Activated CD4-positive, alpha-beta memory T cell treated with anti-CD3 and anti-CD28 coated beads, Interleukin-2, amount 10 ng/mL, durations not matched to agents 7 days and 5 days (primary cell): Measurements from ENCODE around the gene RNF44. TPM values are rescaled to one million over a fixed set of nuclear protein-coding genes. Genes with fewer than 3 reads are reported as not detected.

Source experiments
- CTCF ChIA-PET: fragments of 350-600 bp; sonication (Branson Sonifier 250); formaldehyde crosslinking; loops from one replicate; lab custom pipeline; 2021; ENCODE audit warnings: antibody characterized with exemption, inconsistent platforms; lab: Charles Lee
- POLR2A ChIA-PET: fragments of 350-600 bp; sonication (Branson Sonifier 250); formaldehyde crosslinking; loops from one replicate; lab custom pipeline; 2021; ENCODE audit warnings: antibody characterized with exemption; lab: Charles Lee
- DNase-seq: peaks from one replicate; pipeline ENCODE4 v3.0.0-alpha.2; 2020
- H3K27ac Mint-ChIP-seq: one replicate; pipeline ENCODE4 v1.8.0; 2021; ENCODE audit warnings: mild to moderate bottlenecking, mixed read lengths
- H3K27me3 Mint-ChIP-seq: one replicate; pipeline ENCODE4 v1.8.0; 2021; ENCODE audit warnings: mixed read lengths
- H3K36me3 Mint-ChIP-seq: one replicate; pipeline ENCODE4 v1.8.0; 2021; ENCODE audit warnings: low read depth, mixed read lengths
- H3K4me1 Mint-ChIP-seq: one replicate; pipeline ENCODE4 v1.8.0; 2021; ENCODE audit warnings: mixed read lengths
- H3K4me3 Mint-ChIP-seq: one replicate; pipeline ENCODE4 v1.8.0; 2021; ENCODE audit warnings: mild to moderate bottlenecking, mixed read lengths
- H3K9me3 Mint-ChIP-seq: one replicate; pipeline ENCODE4 v1.8.0; 2021; ENCODE audit warnings: mixed read lengths
- total RNA-seq, 2 experiments: library from RNA; stranded (reverse); gene quantifications; one replicate each; pipeline ENCODE4 v1.2.3, GENCODE V29; 2021

The RNF44 gene
- total RNA-seq, result 100 to 1,000 TPM; 142 to 143 TPM

GRCh38 chr5:176536902-176537553 lies at the start of gene RNF44:
Gene RNF44 (minus strand): TSS chr5:176537402. CDS start chr5:176532472, 4,930 bp downstream.
- peak; percentile 99 for DNase-seq
- POLR2A ChIA-PET, result interaction anchor here (0.6 to 10.5 kb wide), 23 partner anchors 8 to 175 kb away, joined by 3 to 156 read pairs (median 3); partner anchors contain the start of genes CLTB, FAF2, HIGD2A and KIAA1191
- Mint-ChIP-seq H3K36me3 (peaks cover 32% of the 10 kb centered on the region), H3K9me3 (no peaks in the 10 kb centered on the region), H3K4me3 (peak within 1 kb of the TSS; percentile 97), H3K27me3 (no peaks in the 10 kb centered on the region), H3K27ac (peak within 1 kb of the TSS; percentile 95), H3K4me1 (peaks cover 67% of the 10 kb centered on the region)
- CTCF ChIA-PET, result interaction anchor here (1.0 to 6.6 kb wide), 10 partner anchors 10 to 182 kb away, joined by 3 to 73 read pairs (median 5); partner anchors contain the start of genes CLTB, FAF2, HIGD2A and NOP16

- DNase-seq, result no peak
- no peak overlapping the region for H3K4me3 Mint-ChIP-seq
- H3K9me3 Mint-ChIP-seq, result peaks cover 16% of the 10 kb centered on the region
- H3K27me3 Mint-ChIP-seq, result no peaks in the 10 kb centered on the region
- H3K27ac Mint-ChIP-seq, result no peak overlapping the region
- CTCF ChIA-PET, result interaction anchor here (0.7 kb wide), 1 partner anchor 9 kb away, joined by 3 read pairs; no protein-coding TSS in a partner anchor
- POLR2A ChIA-PET, result no interaction called here
- peaks cover 2% of the 10 kb centered on the region for H3K4me1 Mint-ChIP-seq
- H3K36me3 Mint-ChIP-seq, result no peaks in the 10 kb centered on the region
These were observed 45.9 kb upstream of the RNF44 start for GRCh38 chr5:176583076-176583475.

GRCh38 chr5:176581361-176581760 lies 44.2 kb upstream of the RNF44 start:
- ChIA-PET CTCF (interaction anchor here (0.8 kb wide), 1 partner anchor 79 kb away, joined by 3 read pairs; no protein-coding TSS in a partner anchor), POLR2A (no interaction called here)
- no peak overlapping the region for H3K27ac Mint-ChIP-seq
- no peaks in the 10 kb centered on the region for H3K27me3 Mint-ChIP-seq
- DNase-seq, result no peak
- H3K9me3 Mint-ChIP-seq, result peaks cover 12% of the 10 kb centered on the region
- H3K4me1 Mint-ChIP-seq, result peaks cover 2% of the 10 kb centered on the region
- no peaks in the 10 kb centered on the region for H3K36me3 Mint-ChIP-seq
- no peak overlapping the region for H3K4me3 Mint-ChIP-seq

- peaks cover 3% of the 10 kb centered on the region for H3K9me3 Mint-ChIP-seq
- DNase-seq, result no peak
- H3K27ac Mint-ChIP-seq, result no peak overlapping the region
- H3K27me3 Mint-ChIP-seq, result no peaks in the 10 kb centered on the region
- H3K4me3 Mint-ChIP-seq, result no peak overlapping the region
- CTCF ChIA-PET, result interaction anchor here (1.0 to 1.9 kb wide), 6 partner anchors 9 to 849 kb away, joined by 3 to 7 read pairs (median 4); partner anchors contain the start of gene CLTB
- POLR2A ChIA-PET, result interaction anchor here (0.9 kb wide), 1 partner anchor 67 kb away, joined by 3 read pairs; no protein-coding TSS in a partner anchor
- peaks cover 2% of the 10 kb centered on the region for H3K4me1 Mint-ChIP-seq
- no peaks in the 10 kb centered on the region for H3K36me3 Mint-ChIP-seq
These were observed 42.1 kb upstream of the RNF44 start for GRCh38 chr5:176579323-176579722.

- Mint-ChIP-seq H3K4me1 (peaks cover 3% of the 10 kb centered on the region), H3K4me3 (no peak overlapping the region), H3K27me3 (no peaks in the 10 kb centered on the region), H3K36me3 (no peaks in the 10 kb centered on the region), H3K27ac (no peak overlapping the region), H3K9me3 (no peaks in the 10 kb centered on the region)
- peak; percentile 50 for DNase-seq
- CTCF ChIA-PET, result interaction anchor here (1.0 to 1.8 kb wide), 6 partner anchors 8 to 172 kb away, joined by 3 to 7 read pairs (median 4); partner anchors contain the start of gene CLTB
- POLR2A ChIA-PET, result no interaction called here
These were observed 41.2 kb upstream of the RNF44 start for GRCh38 chr5:176578391-176578808.

GRCh38 chr5:176577312-176578176 lies 40.3 kb upstream of the RNF44 start:
- H3K9me3 Mint-ChIP-seq, result no peaks in the 10 kb centered on the region
- no peak overlapping the region for H3K27ac Mint-ChIP-seq
- ChIA-PET CTCF (interaction anchor here (1.2 to 1.8 kb wide), 3 partner anchors 34 to 161 kb away, joined by 3 to 7 read pairs (median 4); partner anchors contain the start of gene CLTB), POLR2A (no interaction called here)
- peaks cover 4% of the 10 kb centered on the region for H3K27me3 Mint-ChIP-seq
- no peaks in the 10 kb centered on the region for H3K36me3 Mint-ChIP-seq
- peaks cover 3% of the 10 kb centered on the region for H3K4me1 Mint-ChIP-seq
- no peak overlapping the region for H3K4me3 Mint-ChIP-seq
- no peak for DNase-seq

- CTCF ChIA-PET, result interaction anchor here (0.6 kb wide), 1 partner anchor 19 kb away, joined by 3 read pairs; no protein-coding TSS in a partner anchor
These were observed 38.6 kb upstream of the RNF44 start for GRCh38 chr5:176575488-176576422.

GRCh38 chr5:176575066-176575465 lies 37.9 kb upstream of the RNF44 start:
- ChIA-PET CTCF (interaction anchor here (1.3 to 2.1 kb wide), 2 partner anchors 21 to 83 kb away, joined by 3 to 9 read pairs; no protein-coding TSS in a partner anchor), POLR2A (interaction anchor here (1.0 kb wide), 1 partner anchor 159 kb away, joined by 3 read pairs; no protein-coding TSS in a partner anchor)
- peaks cover 3% of the 10 kb centered on the region for H3K4me1 Mint-ChIP-seq
- DNase-seq, result no peak
- no peaks in the 10 kb centered on the region for H3K36me3 Mint-ChIP-seq
- peaks cover 6% of the 10 kb centered on the region for H3K27me3 Mint-ChIP-seq
- H3K9me3 Mint-ChIP-seq, result no peaks in the 10 kb centered on the region
- no peak overlapping the region for H3K4me3 Mint-ChIP-seq
- no peak overlapping the region for H3K27ac Mint-ChIP-seq

More at GRCh38 chr5:176575488-176576422, 38.6 kb upstream of the RNF44 start:
- POLR2A ChIA-PET, result interaction anchor here (1.0 kb wide), 1 partner anchor 160 kb away, joined by 3 read pairs; no protein-coding TSS in a partner anchor
- H3K36me3 Mint-ChIP-seq, result no peaks in the 10 kb centered on the region
- H3K9me3 Mint-ChIP-seq, result no peaks in the 10 kb centered on the region
- H3K4me3 Mint-ChIP-seq, result no peak overlapping the region
- no peak for DNase-seq
- no peak overlapping the region for H3K27ac Mint-ChIP-seq
- H3K27me3 Mint-ChIP-seq, result peaks cover 4% of the 10 kb centered on the region
- peaks cover 3% of the 10 kb centered on the region for H3K4me1 Mint-ChIP-seq

- CTCF ChIA-PET, result interaction anchor here (0.6 to 2.7 kb wide), 12 partner anchors 9 to 166 kb away, joined by 3 to 10 read pairs (median 6); partner anchors contain the start of genes EIF4E1B and SNCB
- H3K9me3 Mint-ChIP-seq, result no peaks in the 10 kb centered on the region
These were observed 37.0 kb upstream of the RNF44 start for GRCh38 chr5:176574297-176574591.

GRCh38 chr5:176573564-176574296 lies 36.5 kb upstream of the RNF44 start:
- ChIA-PET CTCF (interaction anchor here (0.6 to 2.7 kb wide), 29 partner anchors 9 to 844 kb away, joined by 3 to 10 read pairs (median 4); partner anchors contain the start of genes EIF4E1B, RNF44, SNCB and TSPAN17), POLR2A (interaction anchor here (0.6 to 1.0 kb wide), 4 partner anchors 34 to 686 kb away, joined by 3 to 4 read pairs (median 3); partner anchors contain the start of gene CLTB)
- no peak overlapping the region for H3K4me3 Mint-ChIP-seq
- H3K4me1 Mint-ChIP-seq, result peaks cover 3% of the 10 kb centered on the region
- DNase-seq, result peak; percentile 77
- H3K9me3 Mint-ChIP-seq, result no peaks in the 10 kb centered on the region
- H3K36me3 Mint-ChIP-seq, result no peaks in the 10 kb centered on the region
- H3K27me3 Mint-ChIP-seq, result peaks cover 6% of the 10 kb centered on the region
- no peak overlapping the region for H3K27ac Mint-ChIP-seq

More at GRCh38 chr5:176574297-176574591, 37.0 kb upstream of the RNF44 start:
- Mint-ChIP-seq H3K27me3 (peaks cover 6% of the 10 kb centered on the region), H3K4me3 (no peak overlapping the region), H3K36me3 (no peaks in the 10 kb centered on the region), H3K27ac (no peak overlapping the region), H3K4me1 (peaks cover 3% of the 10 kb centered on the region)
- DNase-seq, result no peak
- POLR2A ChIA-PET, result no interaction called here

GRCh38 chr5:176570044-176570443 lies 32.8 kb upstream of the RNF44 start:
- no peaks in the 10 kb centered on the region for H3K9me3 Mint-ChIP-seq
- peaks cover 1% of the 10 kb centered on the region for H3K4me1 Mint-ChIP-seq
- H3K27me3 Mint-ChIP-seq, result peaks cover 11% of the 10 kb centered on the region
- no peaks in the 10 kb centered on the region for H3K36me3 Mint-ChIP-seq
- ChIA-PET POLR2A (interaction anchor here (1.0 to 1.3 kb wide), 2 partner anchors 27 to 32 kb away, joined by 3 to 4 read pairs; partner anchors contain the start of gene RNF44), CTCF (interaction anchor here (0.8 to 1.7 kb wide), 5 partner anchors 9 to 154 kb away, joined by 3 to 15 read pairs (median 4); partner anchors contain the start of gene CLTB)
- no peak overlapping the region for H3K27ac Mint-ChIP-seq
- DNase-seq, result no peak
- no peak overlapping the region for H3K4me3 Mint-ChIP-seq
